Muscle of leg (tissue), 11 donors: ENCODE results near the gene TLN1. TPM values are rescaled to one million over a fixed set of nuclear protein-coding genes. Genes with fewer than 3 reads are reported as not detected.

Experiments used
- DNase-seq: peaks from one replicate; pipeline ENCODE4 v3.0.0; 2013
- H3K27ac ChIP-seq: one replicate; pipeline ENCODE4 v1.5.1; 2013; ENCODE audit warnings: mild to moderate bottlenecking, low read length, control low read depth
- H3K27me3 ChIP-seq: one replicate; pipeline ENCODE4 v1.6.1; 2013; ENCODE audit warnings: low read length; ENCODE audit not compliant: control insufficient read depth, insufficient read depth
- H3K36me3 ChIP-seq: one replicate; pipeline ENCODE4 v1.6.1; 2013; ENCODE audit warnings: low read length; ENCODE audit not compliant: control insufficient read depth, insufficient read depth
- H3K4me1 ChIP-seq: one replicate; pipeline ENCODE4 v1.6.1; 2013; ENCODE audit warnings: low read length; ENCODE audit not compliant: control insufficient read depth, insufficient read depth
- H3K4me3 ChIP-seq: one replicate; pipeline ENCODE4 v1.5.1; 2013; ENCODE audit warnings: low read length, control low read depth
- H3K9me3 ChIP-seq: replicated peaks from 2 replicates; pipeline ENCODE4 v1.6.1; 2013; ENCODE audit warnings: low read depth, low read length; ENCODE audit not compliant: control insufficient read depth
- WGBS: methylation state at CpG from one replicate; pipeline ENCODE4 v1.1.5; 2013; ENCODE audit warnings: missing lambda C conversion rate; ENCODE audit not compliant: insufficient coverage; 5-methylcytosine and 5-hydroxymethylcytosine counted together
- polyA plus RNA-seq, 8 donors: library from polyadenylated mRNA; unstranded; fragments of 120-200 nt; gene quantifications; one replicate each; pipeline versions ENCODE4 v1.2.1 to v1.2.3, GENCODE V29; 2013; ENCODE audit warnings: inconsistent platforms in 1 of 8, low replicate concordance in 1 of 8; ENCODE audit not compliant: insufficient read length in 8 of 8, insufficient read depth in 1 of 8
- total RNA-seq: library from RNA; stranded (reverse); fragments of 120-200 nt; gene quantifications from one replicate; pipeline ENCODE4 v1.2.4, GENCODE V29; 2013

TLN1 gene
- total and polyA plus RNA-seq, 9 donors = 78.0 to 133 (median 115) TPM

GRCh38 chr9:35745569-35745968 is 13.6 kb upstream of the TLN1 start:
- Histone ChIP-seq H3K9me3 (no peaks in the 10 kb centered on the region), H3K4me1 (peaks cover 36% of the 10 kb centered on the region), H3K27me3 (no peaks in the 10 kb centered on the region), H3K27ac (no peak overlapping the region), H3K4me3 (no peak overlapping the region), H3K36me3 (peaks cover 53% of the 10 kb centered on the region)
- WGBS = 44% methylated on average over 1 of the region's 1 CpG
- no peak for DNase-seq

GRCh38 chr9:35743880-35744518 is 12.0 kb upstream of the TLN1 start:
- peaks cover 63% of the 10 kb centered on the region for H3K36me3 ChIP-seq
- no peak for DNase-seq
- no peaks in the 10 kb centered on the region for H3K27me3 ChIP-seq
- H3K27ac ChIP-seq = no peak overlapping the region
- H3K4me1 ChIP-seq = peaks cover 25% of the 10 kb centered on the region
- H3K9me3 ChIP-seq = no peaks in the 10 kb centered on the region
- 86% methylated on average over 1 of the region's 8 CpGs for WGBS
- no peak overlapping the region for H3K4me3 ChIP-seq

GRCh38 chr9:35743452-35743851 is 11.5 kb upstream of the TLN1 start:
- H3K4me1 ChIP-seq = peaks cover 25% of the 10 kb centered on the region
- H3K27me3 ChIP-seq = no peaks in the 10 kb centered on the region
- no peak for DNase-seq
- H3K4me3 ChIP-seq = no peak overlapping the region
- WGBS = 78% methylated on average over 2 of the region's 2 CpGs
- H3K27ac ChIP-seq = no peak overlapping the region
- no peaks in the 10 kb centered on the region for H3K9me3 ChIP-seq
- peaks cover 69% of the 10 kb centered on the region for H3K36me3 ChIP-seq

GRCh38 chr9:35741740-35742139 is 9.7 kb upstream of the TLN1 start:
- Histone ChIP-seq H3K9me3 (no peaks in the 10 kb centered on the region), H3K4me1 (peaks cover 9% of the 10 kb centered on the region), H3K27ac (no peak overlapping the region), H3K36me3 (peaks cover 84% of the 10 kb centered on the region), H3K4me3 (no peak overlapping the region), H3K27me3 (no peaks in the 10 kb centered on the region)
- DNase-seq = no peak
- WGBS = 88% methylated on average over 4 of the region's 7 CpGs

- Histone ChIP-seq H3K36me3 (peaks cover 92% of the 10 kb centered on the region), H3K27ac (no peak overlapping the region), H3K27me3 (no peaks in the 10 kb centered on the region), H3K9me3 (no peaks in the 10 kb centered on the region), H3K4me3 (no peak overlapping the region), H3K4me1 (no peaks in the 10 kb centered on the region)
- WGBS = 93% methylated on average over 3 of the region's 6 CpGs
- DNase-seq = no peak
These were observed 8.2 kb upstream of the TLN1 start for GRCh38 chr9:35740243-35740642.

GRCh38 chr9:35738924-35739323 is 6.9 kb upstream of the TLN1 start:
- Histone ChIP-seq H3K9me3 (no peaks in the 10 kb centered on the region), H3K27ac (no peak overlapping the region), H3K4me3 (no peak overlapping the region), H3K36me3 (peaks cover 89% of the 10 kb centered on the region), H3K27me3 (no peaks in the 10 kb centered on the region), H3K4me1 (no peaks in the 10 kb centered on the region)
- 97% methylated on average over 3 of the region's 7 CpGs for WGBS
- DNase-seq = no peak

- Histone ChIP-seq H3K4me3 (no peak overlapping the region), H3K9me3 (no peaks in the 10 kb centered on the region), H3K27ac (no peak overlapping the region), H3K27me3 (no peaks in the 10 kb centered on the region), H3K4me1 (peaks cover 1% of the 10 kb centered on the region), H3K36me3 (peaks cover 82% of the 10 kb centered on the region)
- 83% methylated on average over 4 of the region's 4 CpGs for WGBS
- DNase-seq = no peak
These were observed 6.2 kb upstream of the TLN1 start for GRCh38 chr9:35738186-35738585.

GRCh38 chr9:35737143-35737542 is 5.1 kb upstream of the TLN1 start:
- Histone ChIP-seq H3K27me3 (no peaks in the 10 kb centered on the region), H3K27ac (no peak overlapping the region), H3K4me1 (peaks cover 7% of the 10 kb centered on the region), H3K36me3 (peaks cover 76% of the 10 kb centered on the region), H3K4me3 (no peak overlapping the region), H3K9me3 (no peaks in the 10 kb centered on the region)
- no peak for DNase-seq
- 77% methylated on average over 4 of the region's 7 CpGs for WGBS

- H3K27ac ChIP-seq = no peak overlapping the region
- H3K36me3 ChIP-seq = peaks cover 67% of the 10 kb centered on the region
- no peaks in the 10 kb centered on the region for H3K9me3 ChIP-seq
- peaks cover 8% of the 10 kb centered on the region for H3K4me1 ChIP-seq
- H3K4me3 ChIP-seq = no peak overlapping the region
- DNase-seq = peak; percentile 73
- H3K27me3 ChIP-seq = no peaks in the 10 kb centered on the region
- 49% methylated on average over 4 of the region's 5 CpGs for WGBS
These were observed 4.2 kb upstream of the TLN1 start for GRCh38 chr9:35736201-35736633.

GRCh38 chr9:35734096-35734495 is 2.1 kb upstream of the TLN1 start:
- peaks cover 29% of the 10 kb centered on the region for H3K4me1 ChIP-seq
- no peaks in the 10 kb centered on the region for H3K27me3 ChIP-seq
- WGBS = no CpG with 5 or more reads among the region's 3 CpGs
- no peak overlapping the region for H3K27ac ChIP-seq
- peaks cover 54% of the 10 kb centered on the region for H3K36me3 ChIP-seq
- no peak for DNase-seq
- no peak overlapping the region for H3K4me3 ChIP-seq
- H3K9me3 ChIP-seq = no peaks in the 10 kb centered on the region
